HG03432 (cell line): ENCODE results near the gene APLNR.

Experiments
- ATAC-seq: cut with Tn5 transposase; IDR thresholded peaks from one replicate; pipeline ENCODE4 v1.9.1; 2021; ENCODE audit warnings: mild to moderate bottlenecking, moderate library complexity; ENCODE audit not compliant: unreplicated experiment

The APLNR gene

DNA sequence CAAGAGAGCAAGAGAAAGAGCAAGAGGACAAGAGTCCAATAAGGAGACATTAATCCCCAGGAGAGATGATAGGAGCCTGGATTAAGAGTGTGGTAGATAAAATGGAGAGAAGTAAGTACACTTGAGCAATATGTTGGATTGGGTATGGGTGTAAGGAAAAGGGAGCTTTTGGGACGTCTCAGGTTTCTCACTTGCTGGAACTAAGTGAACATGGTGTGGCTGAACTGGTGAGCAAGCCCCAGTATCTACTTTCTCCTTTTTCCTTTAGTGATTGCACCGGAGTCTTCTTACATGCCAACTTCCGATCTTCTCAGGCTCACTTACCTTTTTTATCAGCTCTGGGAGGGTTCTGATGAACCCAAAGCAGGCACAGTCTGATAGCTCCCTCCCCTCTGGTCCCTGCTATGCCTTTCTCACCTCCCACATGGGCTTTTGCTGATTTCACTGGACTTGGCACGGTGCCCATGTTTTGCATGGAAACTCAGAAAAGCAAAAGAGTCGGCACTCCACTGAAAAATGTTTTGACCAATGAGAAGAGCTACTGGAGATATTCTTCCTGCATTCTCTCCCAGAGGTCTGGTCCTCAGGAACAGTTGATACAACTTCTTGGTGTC, 14.5 kb upstream of the APLNR start:
- ATAC-seq = no peak

DNA sequence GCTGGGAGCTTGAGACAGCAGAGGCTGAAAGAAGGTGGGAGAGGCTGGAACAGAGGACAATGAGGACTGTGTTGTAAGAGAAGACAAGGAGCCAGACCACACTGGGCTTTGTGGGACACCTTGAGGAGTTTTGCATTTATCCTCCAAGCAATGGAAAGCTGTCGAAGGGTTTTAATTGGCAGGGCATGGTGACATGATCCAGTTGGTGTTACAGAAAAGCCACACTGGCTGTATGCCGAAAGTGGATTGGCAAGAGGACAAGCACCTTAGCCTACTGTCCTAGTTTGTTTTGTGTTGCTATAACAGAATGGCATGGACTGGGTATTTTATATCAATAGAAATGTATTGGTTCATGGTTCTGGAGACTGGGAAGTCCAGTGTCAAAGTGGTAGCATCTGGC, 14.0 kb upstream of the APLNR start:
- ATAC-seq = no peak

DNA sequence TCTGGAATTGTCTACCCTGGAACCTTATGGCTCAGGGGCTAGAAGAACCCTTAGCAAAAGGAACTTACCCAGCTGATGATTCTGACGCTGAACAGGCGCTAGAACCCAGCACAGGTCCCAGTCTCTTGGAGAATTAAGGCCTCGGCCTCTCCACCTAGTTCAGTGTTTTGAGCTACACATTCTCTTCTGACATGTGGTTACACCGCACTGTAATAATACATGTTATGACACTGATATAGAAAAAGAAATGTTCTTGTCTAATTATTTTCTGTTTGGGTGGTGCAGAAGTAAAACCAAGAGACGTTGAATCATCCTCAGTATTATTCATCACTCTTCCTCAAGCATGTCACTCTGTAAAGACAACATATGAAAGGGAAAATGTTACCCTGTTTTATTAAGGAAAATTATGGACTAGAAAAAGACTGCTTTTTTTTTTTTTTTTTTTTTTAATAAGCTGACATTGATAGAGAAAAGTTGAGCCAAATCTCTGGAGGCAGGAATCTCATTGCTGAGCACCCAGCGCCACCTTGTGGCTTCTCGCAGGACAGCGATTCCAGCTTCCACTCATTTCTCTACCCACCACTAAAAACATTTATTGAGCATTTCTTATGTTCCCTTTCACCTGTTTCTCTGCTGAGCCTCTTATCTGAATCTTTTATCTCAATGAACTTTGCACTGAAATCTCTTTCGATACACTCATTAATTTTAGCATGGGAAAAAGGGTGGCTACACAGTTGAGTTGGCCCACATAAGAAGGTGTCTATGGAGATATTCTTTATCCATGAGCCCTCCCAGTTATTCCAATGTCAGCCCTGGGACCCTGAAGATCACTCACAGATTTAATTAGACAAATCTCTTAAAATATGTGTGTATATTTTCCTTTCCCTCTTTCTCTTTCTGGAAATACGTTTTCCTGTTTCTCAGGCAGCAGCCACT, 12.6 kb upstream of the APLNR start:
- ATAC-seq = peak; percentile 65

DNA sequence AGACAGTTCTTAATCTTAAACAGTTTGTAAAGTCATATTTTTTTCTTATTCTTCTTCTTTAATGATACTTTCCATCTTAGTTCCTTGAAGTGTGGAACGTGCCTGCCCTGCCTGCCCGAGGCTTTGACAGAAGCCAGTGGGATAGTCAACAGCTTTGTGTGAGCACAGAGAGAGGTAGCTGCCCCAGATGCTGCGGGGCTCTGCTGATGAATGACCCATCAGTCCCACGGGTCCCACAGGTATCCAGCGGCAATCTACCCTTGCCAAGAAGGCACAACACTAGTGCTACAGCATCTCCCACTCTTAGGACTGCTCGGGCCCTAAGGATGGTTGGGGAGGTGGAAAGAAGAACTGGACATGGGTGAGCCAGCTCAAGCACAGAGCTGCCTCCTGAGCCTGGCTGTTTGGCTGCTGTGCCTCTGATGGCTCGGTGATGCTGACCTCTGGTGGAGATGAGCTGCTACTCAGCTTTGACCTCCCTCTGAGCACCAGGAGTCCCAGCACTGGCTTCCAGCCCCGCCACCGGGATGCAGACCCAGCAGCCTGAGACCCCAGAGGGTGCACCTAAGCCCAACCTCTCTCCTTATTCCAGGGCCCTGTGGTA, 11.8 kb upstream of the APLNR start:
- ATAC-seq = peak; percentile 83

DNA sequence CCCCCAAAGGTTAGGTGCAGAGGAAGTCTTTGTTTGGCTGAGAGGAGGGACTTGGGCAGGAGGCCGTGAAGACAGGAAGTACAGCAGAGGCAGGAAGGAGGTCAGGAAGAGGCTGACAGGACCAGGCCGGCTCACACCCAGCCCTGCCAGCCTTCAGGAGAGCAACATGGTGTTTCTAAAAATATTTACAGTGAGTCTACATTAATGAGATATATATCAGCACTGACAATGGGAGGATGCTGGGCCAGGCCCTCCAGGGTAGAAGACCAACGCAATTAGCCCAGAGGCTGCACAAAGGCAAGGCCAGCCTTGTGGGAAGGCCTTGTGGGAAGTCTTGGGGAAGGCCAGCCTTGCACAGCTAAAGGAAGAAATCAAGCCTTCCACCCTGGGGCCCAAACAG, 7.9 kb upstream of the APLNR start:
- no peak for ATAC-seq

DNA sequence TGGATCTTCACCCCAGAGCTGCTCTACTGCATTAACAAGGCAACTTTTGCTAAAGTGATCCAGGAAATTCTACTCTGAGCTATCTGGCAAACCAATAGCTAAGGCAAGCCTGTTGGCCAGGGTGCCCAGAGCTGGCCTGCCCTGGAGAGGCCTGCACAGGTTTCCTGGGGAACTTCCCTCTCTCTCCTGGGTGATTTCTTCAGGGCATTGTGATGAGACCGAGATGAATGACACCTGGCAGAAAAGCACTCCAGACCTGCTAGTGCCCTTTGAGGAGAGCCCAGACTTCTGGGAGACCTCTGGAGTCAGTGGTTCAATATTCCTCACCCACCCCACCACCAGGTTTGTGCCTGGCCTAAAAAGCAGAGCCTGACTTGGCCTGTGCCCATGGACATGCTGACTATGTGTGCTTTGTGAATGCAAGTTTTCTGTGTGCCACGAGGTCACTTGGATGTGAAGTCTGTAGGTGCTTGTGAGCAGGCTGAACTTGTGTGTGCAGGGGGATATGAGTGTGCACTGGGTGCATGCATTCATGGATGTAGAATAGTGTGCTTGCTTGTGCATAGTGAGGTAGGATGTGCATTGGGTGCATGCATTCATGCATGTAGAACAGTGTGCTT, 4.4 kb upstream of the APLNR start:
- no peak for ATAC-seq

DNA sequence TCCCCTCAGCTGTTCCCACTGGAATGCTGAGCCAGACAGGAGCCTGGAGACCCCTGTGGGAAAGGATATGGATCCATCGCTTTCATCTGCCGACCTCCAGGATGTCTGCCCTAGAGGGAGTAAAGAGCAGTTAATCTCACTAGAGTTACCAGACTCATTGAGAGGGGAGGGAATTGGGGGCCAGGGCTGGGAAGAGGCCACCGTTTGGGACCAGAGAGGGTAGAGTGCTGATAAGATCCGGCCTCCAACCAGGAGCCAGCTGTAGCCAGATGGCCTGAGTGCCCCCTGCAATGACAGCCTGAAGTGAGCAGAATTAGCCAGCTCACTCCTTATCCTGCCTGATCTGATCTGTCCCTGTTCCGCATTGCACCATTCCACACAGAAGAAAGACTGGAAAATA, 3.7 kb upstream of the APLNR start:
- ATAC-seq = no peak

DNA sequence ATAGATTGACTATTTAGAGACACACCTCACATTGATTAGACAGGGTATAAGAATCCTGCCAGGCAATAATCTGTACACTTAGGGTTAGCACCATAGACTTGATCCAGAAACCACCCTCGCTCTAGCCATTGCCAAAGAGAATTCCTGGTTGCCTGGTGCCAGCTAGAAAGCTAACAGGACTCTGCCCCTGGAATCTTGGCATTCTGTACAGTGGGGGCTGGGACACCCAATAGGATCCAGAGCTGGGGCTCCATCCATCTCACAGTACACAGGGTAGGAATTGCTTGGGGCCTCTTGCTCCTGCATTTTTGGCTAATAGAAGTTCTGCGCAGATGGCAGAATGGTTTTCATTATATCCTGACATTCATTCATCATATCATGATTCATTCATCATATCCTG, 3.0 kb upstream of the APLNR start:
- no peak for ATAC-seq

DNA sequence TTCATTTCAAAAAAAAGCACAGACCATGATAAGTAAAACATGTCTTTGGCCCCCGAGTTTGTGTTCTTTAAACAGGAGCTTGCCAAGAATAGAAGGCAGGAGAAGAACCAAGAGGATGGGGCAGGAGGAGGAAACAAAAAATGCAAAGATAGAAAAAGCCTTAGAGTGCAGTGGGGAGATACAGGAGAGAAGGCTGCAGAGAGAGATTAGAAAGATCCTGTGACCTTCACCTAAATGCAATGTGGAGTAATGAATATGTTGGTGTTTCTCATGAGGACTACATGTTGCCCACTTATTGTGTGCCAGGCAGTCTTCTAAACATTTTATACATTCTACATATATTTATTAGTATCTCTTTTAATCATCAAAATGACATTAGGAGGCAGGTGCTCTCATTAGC, 2.3 kb upstream of the APLNR start:
- ATAC-seq = no peak

DNA sequence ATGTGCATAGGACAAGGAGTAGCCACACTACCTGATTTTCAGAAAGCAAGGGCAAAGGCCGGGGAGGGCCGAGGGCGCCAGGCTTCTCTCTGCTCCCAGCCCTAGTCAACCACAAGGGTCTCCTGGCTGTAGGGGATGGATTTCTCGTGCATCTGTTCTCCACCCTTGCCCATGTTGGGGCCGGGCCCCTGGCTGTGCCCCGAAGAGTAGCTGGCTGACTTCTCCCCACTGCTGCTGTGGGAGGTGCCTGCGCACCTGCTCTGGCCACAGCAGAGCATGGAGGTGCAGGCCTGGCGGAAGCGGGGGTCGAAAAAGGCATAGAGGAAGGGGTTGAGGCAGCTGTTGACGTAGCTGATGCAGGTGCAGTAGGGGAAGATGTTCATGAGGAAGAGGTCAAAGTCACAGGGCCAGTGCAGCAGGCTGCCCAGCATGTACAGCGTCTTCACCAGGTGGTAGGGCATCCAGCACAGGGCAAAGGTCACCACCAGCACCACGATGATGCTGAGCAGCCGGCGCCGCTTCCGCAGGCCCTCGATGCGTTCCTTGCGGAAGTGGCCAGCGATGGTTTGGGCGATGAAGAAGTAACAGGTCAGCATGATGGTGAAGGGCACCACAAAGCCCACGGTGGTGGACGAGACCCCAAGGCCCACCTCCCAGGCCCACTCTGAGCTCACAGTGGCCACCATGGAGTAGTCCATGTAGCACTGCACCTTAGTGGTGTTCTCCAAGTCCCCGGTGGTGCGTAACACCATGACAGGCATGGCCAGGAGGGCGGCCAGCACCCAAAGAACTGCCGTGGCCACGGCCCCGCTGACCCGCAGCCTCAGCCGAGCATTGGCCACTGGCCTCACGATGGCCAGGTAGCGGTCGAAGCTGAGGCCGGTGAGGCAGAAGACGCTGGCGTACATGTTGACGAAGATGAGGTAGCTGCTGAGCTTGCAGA, 1.0 kb downstream of the APLNR start:
- ATAC-seq = no peak

DNA sequence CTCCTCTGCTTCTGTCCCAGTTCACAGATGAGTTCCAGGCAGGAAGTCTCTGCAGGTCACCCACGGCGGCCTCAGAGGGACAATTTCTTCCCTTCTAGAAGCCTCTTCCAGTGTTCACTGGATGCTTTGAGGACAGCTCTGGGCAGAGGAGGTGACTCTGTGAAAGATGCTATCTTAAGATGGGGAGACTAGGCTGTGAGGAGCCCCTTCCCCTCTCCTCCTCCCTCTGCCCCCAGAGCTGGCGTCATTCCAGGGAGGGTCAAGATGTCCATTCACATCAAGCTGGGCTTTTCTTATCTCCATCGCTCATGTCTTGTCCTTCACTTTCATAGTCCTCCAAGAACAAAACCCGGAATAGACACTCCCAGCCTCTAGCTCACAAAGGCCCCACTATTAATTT, 3.3 kb downstream of the APLNR start:
- no peak for ATAC-seq

DNA sequence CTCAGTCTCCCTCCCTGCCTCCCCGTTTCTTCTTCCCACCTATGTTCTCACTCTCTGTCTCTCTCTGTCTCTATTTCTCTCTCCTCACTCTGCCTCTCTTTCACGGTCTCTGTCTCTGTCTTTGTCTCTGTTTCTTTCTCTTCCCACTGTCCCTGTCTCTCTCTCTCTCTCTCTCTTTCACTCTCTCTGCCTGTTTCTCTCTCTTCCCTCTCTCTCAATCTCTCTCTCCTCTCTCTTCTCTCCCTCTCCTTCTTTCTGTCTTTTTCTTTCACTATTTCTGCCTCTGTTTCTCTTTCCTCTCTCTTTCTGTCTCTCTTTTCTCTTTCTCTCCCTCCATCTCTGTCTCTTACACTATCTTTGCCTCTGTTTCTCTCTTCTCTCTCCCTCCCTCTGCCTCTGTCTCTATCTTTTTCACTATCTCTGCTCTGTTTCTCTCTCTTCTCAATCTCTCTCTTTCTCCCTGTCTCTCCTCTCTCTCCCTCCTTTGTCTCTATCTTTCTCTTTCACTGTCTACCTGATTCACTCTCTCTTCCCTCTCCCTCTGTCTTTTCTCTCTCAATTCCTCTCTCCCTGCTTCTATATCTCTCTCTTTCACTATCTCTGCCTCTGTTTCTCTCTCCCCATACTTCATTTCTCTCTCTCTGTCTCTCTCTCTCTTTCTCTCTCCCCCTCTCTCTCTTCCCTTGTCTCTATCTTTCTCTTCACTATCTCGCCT, 5.4 kb downstream of the APLNR start:
- ATAC-seq = no peak

DNA sequence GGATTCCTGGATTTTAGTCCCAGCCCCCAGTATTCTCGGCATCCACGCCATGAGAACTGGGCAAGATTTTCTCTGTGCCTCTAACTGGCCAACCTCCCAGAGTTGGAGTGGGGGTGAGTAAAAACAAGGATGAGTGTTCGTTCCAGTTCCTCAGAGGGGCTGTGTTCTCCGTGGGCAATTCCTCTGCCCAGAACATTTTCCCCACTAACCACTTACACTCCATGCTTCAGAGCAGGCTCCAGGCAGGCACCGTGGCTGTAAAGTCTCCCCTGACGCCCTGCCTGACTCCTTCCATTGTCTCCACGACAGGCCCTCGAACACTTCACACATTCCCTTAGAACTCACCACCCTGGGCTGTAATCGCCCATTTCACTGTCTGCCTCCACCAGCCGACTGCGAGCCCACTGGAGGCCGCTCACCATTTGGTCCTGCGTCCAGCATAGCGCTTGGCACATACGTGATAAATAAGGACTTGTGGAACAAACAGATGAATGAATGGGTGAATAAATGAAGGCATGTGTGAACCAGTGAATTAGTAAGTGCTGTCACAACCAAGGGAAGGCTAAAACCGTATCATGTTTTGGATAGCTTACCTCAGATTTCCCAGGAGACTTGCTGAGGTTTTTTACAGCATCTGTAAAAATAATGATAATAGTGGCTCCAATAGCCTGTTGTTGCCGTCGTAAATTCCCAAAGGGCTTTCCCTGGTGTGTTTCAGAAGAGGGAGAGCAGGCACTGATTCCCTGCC, 6.1 kb downstream of the APLNR start:
- no peak for ATAC-seq

DNA sequence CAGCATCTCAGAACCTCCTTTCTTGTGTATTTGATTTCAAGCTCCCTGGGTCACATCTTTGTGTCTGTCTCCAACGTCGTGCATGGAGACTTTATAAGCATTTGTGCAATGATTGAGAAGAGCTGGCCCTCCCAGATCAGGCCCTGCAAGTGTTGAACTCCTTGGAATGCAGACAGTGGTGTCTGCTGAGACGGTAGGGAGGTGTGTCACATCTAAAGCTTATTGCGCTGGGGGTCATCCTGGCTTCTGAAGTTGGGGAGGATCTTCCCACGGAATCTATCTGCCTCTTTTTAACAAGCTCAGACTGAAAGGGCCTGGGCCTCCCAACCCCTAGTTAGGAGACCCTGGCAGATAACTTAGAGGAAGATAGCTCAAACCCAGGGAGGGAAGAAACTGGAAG, 6.7 kb downstream of the APLNR start:
- ATAC-seq = no peak

DNA sequence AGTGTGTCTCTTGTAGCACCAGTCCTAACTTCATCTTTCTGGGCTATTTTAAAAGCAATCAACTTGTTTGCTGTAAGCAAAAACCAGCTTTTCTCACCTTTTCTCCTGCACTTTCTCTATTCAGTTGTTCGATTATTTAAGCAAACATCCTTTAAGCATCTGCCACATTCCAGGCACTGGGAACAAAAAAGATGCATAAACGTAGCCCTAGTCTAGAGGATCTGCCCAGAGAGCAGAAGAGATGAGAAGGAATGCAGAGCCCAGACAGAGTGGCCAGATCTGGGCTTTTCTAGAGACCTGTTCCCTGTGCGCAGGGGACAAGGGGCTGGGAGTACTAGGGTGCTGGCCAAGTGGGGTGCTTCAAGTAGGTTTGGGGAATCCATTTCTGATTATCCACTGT, 8.4 kb downstream of the APLNR start:
- no peak for ATAC-seq

DNA sequence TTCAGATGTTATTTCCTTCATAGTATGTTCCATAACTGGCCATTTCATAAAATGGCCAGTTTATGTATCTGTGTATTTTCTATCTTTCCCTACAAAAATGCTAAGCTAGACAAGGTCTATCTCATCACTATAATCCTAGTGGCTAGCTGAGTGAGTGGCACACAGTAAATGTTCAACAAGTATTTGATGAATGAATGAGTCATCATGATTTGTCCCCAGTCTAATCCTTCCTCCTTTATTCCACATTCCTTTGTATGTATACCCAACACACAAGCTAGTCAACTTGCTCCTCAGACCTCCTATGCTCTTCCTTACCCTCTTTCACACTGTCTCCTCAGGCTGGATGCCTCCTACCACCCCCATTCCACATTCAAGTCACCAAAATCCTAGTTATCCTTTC, 12.5 kb downstream of the APLNR start:
- ATAC-seq = no peak

DNA sequence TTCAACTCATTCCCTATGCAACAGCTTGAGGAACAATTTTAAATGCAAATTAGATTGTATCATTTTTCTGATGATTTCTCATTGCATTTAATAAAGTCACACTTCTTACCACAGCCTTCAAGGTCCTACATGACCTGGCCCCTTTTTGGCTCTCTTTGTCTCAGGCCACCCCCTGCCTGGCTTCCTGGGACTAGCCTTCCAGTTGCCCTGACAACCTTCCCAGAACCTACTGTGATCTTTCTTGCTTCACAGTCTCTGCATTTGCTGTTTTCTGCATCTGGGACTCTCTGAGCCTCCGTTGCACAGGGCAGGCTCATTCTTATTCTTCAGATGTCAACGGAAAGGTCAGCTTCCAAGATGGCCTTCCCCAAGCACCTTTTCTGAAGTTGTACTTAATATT, 12.9 kb downstream of the APLNR start:
- ATAC-seq = no peak

DNA sequence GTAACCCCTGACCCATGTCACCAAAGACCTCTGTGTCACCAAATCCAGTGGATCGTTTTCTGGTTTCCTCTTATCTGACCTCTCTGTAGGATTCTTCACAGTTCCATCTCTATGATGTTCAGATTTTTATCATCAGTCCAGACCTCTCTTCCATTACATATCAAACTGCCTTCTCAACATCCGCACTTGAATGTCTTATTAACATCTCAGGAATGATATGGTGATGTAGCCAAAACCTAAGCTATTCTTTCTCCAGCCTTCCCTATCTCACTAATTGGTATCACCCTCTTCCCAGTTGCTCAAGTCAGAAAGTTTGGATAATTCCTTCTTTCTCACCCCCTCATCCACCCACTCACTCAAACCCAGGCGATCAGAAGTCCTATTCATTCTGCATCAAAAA, 13.4 kb downstream of the APLNR start:
- no peak for ATAC-seq

DNA sequence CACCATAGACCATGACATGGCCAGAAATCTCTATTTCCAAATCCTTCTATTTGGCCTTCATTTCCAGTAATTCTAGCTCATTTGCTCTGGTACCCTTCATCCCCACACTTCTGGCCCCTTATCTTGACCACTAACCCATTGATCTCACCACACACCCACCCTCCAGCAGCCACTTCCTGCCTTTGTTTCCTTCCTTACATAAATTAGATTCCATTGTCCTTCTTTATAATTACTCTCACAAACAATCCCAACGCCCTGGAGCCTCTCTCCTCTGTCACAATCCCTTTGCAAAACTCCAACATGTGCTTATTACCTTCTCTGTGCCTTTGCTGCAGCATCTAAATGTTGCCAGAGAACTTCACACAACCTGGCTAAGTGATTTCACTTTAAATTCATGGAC, 14.8 kb downstream of the APLNR start:
- ATAC-seq = no peak
